Keratinocyte (primary cell): ENCODE data around the gene PALD1.

ENCODE experiments used
- CTCF ChIP-seq, 3 experiments: IDR thresholded peaks in 1 of 3; conservative IDR thresholded peaks in 1 of 3; optimal IDR thresholded peaks in 1 of 3; 2 replicates in 2 of 3; 3 replicates in 1 of 3; pipeline versions ENCODE3 to v1.5.1; 2011; ENCODE audit warnings: low read length in 3 of 3, mild to moderate bottlenecking in 3 of 3, moderate library complexity in 2 of 3, control low read depth in 1 of 3, inconsistent platforms in 1 of 3; ENCODE audit not compliant: insufficient read depth in 2 of 3; ENCODE audit errors: extremely low read depth in 1 of 3
- EZH2 ChIP-seq: IDR thresholded peaks from one replicate; pipeline ENCODE4 v1.6.1; 2012; ENCODE audit warnings: inconsistent platforms, mild to moderate bottlenecking, low read length, moderate library complexity

- no peak for TF ChIP-seq EZH2
- no peak for TF ChIP-seq CTCF (optimal IDR thresholded peaks at IDR 0.05 in 1 of 3, IDR thresholded peaks at IDR 0.05 in 1 of 3, conservative IDR thresholded peaks at IDR 0.05 in 1 of 3; ENCODE audit: extremely low read depth in 1 of 3, insufficient read depth in 2 of 3, low read length in 3 of 3)
Observed at GRCh38 chr10:70536196-70536861, 57.8 kb downstream of the PALD1 start.
